Lower leg skin (tissue), 4 donors: Measurements from ENCODE around the gene MKRN3. TPM values are rescaled to one million over a fixed set of nuclear protein-coding genes. Genes with fewer than 3 reads are reported as not detected.

Source experiments
- DNase-seq, 2 donors: peaks; one replicate each; pipeline ENCODE4 v3.0.0-alpha.2; 2019; ENCODE audit warnings: low spot score in 2 of 2
- H3K4me3 ChIP-seq: fragments of 200-600 bp; sonication (generic); 2 replicates; pipeline ENCODE4 v1.5.1; 2017; ENCODE audit warnings: mild to moderate bottlenecking, low read depth; ENCODE audit not compliant: poor library complexity, severe bottlenecking
- CTCF ChIP-seq, 3 donors: fragments of 450-650 bp; IDR thresholded peaks; one replicate each; pipeline ENCODE4 v1.5.1; 2016; ENCODE audit warnings: antibody characterized with exemption in 3 of 3, mild to moderate bottlenecking in 3 of 3, moderate library complexity in 2 of 3
- POLR2A ChIP-seq, 2 donors: fragments of 450-650 bp; IDR thresholded peaks; one replicate each; pipeline ENCODE4 v1.6.1; 2016 to 2017; ENCODE audit warnings: antibody characterized with exemption in 2 of 2, mild to moderate bottlenecking in 1 of 2, moderate library complexity in 1 of 2
- WGBS, 2 donors: methylation state at CpG; one replicate each; pipeline ENCODE4 v1.1.5; 2018; 5-methylcytosine and 5-hydroxymethylcytosine counted together
- intact Hi-C: fragments of 100-400 bp; cut with DNase I; formaldehyde crosslinking; loops from one replicate; pipeline ENCODE4 v1.15.0; 2023; ENCODE audit warnings: low total_unique reads
- total RNA-seq, 4 donors: library from RNA; depleted of rRNA; stranded (reverse); fragments of >200 nt; gene quantifications; one replicate each; pipeline ENCODE4 v1.1.0, GENCODE V29; 2016

MKRN3 gene
- total RNA-seq, 4 donors from 2014 or later = 0.15 to 0.81 TPM; not detected in 2

- no peak for DNase-seq
Observed at GRCh38 chr15:23570486-23570885, 5.0 kb downstream of the MKRN3 start.

GRCh38 chr15:23572844-23573243, 7.4 kb downstream of the MKRN3 start:
- TF ChIP-seq CTCF (IDR thresholded peaks at IDR 0.05) (no peak), POLR2A (IDR thresholded peaks at IDR 0.05) (no peak)
- no peak for DNase-seq
- 62 to 65% methylated on average over 4 of the region's 4 CpGs for WGBS, 2 donors
- intact Hi-C loops = no loop called here
- no peak overlapping the region for H3K4me3 ChIP-seq

More at GRCh38 chr15:23570486-23570885, 5.0 kb downstream of the MKRN3 start:
- TF ChIP-seq CTCF (IDR thresholded peaks at IDR 0.05) (no peak), POLR2A (IDR thresholded peaks at IDR 0.05) (no peak)
- intact Hi-C loops = no loop called here
- whole genome bisulfite sequencing, 2 donors = 33% methylated on average over 3 of the region's 3 CpGs
- H3K4me3 ChIP-seq = no peak overlapping the region

- intact Hi-C loops = no loop called here
- no peak overlapping the region for H3K4me3 ChIP-seq
- no peak for DNase-seq
- TF ChIP-seq POLR2A (IDR thresholded peaks at IDR 0.05) (no peak), CTCF (IDR thresholded peaks at IDR 0.05) (no peak)
- WGBS, 2 donors = 33 to 36% methylated on average over 3 of the region's 3 CpGs
Observed at GRCh38 chr15:23574742-23575141, 9.3 kb downstream of the MKRN3 start.

GRCh38 chr15:23576061-23576460, 10.6 kb downstream of the MKRN3 start:
- intact Hi-C loops = no loop called here
- TF ChIP-seq CTCF (IDR thresholded peaks at IDR 0.05) (no peak), POLR2A (IDR thresholded peaks at IDR 0.05) (no peak)
- H3K4me3 ChIP-seq = no peak overlapping the region
- 68 to 74% methylated on average over 1 of the region's 1 CpG for WGBS, 2 donors
- DNase-seq = no peak

- no peak for DNase-seq
- 39 to 43% methylated on average over 4 of the region's 4 CpGs for WGBS, 2 donors
- no peak for TF ChIP-seq CTCF (IDR thresholded peaks at IDR 0.05)
- no peak for TF ChIP-seq POLR2A (IDR thresholded peaks at IDR 0.05)
- intact Hi-C loops = no loop called here
- no peak overlapping the region for H3K4me3 ChIP-seq
Observed at GRCh38 chr15:23578521-23579150, 13.2 kb downstream of the MKRN3 start.

GRCh38 chr15:23588268-23588667, 22.8 kb downstream of the MKRN3 start:
- intact Hi-C loops = no loop called here
- no peak for DNase-seq
- WGBS, 2 donors = 76 to 85% methylated on average over 2 of the region's 2 CpGs
- TF ChIP-seq CTCF (IDR thresholded peaks at IDR 0.05) = no peak
- TF ChIP-seq POLR2A (IDR thresholded peaks at IDR 0.05) = no peak
- H3K4me3 ChIP-seq = no peak overlapping the region
